ENCODE data around the gene TEX261.

DNA sequence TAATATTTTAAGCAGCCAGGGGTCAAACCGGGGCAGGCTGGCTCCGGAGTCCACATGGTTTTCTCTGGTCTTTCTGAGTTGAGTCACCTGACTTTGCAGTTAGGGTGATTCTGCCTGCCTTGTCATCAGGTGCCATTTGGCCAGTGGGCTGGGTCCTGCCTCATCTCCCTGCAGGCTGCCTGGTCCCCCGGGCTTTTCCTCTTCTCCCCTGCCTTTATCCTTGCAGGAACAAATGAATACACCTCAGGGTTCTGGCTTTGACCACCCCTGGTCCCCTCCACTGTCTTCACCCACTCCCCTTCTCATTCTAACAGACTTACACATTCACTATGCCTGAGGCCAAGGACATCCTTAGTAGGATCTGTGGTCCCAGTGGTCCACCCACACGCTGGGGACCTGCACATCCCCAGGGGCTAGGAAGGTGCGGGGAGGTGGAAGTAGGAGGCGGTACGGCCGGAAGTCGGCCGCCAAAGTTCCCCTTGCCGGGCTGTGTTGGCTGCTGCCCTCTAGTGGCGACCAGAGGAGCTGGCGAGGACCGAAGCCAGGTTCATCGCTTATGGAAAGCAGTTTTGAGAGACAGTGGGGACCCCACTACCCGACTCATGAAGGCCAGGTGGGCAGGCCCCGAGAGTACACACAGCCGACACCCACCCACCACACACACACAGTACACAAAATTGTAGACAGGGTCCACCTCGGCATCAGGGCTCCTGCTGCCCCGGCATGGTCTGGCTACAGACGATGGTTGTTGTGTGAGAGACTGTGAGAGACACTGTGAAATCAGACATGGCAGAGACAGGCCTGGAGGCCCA lies 6.3 kb upstream of the TEX261 start:
- no peak for TF ChIP-seq POLR2A (IDR thresholded peaks at IDR 0.05)
- TF ChIP-seq, protein P1, sequence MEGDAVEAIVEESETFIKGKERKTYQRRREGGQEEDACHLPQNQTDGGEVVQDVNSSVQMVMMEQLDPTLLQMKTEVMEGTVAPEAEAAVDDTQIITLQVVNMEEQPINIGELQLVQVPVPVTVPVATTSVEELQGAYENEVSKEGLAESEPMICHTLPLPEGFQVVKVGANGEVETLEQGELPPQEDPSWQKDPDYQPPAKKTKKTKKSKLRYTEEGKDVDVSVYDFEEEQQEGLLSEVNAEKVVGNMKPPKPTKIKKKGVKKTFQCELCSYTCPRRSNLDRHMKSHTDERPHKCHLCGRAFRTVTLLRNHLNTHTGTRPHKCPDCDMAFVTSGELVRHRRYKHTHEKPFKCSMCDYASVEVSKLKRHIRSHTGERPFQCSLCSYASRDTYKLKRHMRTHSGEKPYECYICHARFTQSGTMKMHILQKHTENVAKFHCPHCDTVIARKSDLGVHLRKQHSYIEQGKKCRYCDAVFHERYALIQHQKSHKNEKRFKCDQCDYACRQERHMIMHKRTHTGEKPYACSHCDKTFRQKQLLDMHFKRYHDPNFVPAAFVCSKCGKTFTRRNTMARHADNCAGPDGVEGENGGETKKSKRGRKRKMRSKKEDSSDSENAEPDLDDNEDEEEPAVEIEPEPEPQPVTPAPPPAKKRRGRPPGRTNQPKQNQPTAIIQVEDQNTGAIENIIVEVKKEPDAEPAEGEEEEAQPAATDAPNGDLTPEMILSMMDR (IDR thresholded peaks at IDR 0.05): peak; percentile 58 to 94 (median 69)

All from testis (tissue), 2 donors.